ENCODE results near the gene KRT84. TPM values are rescaled to one million over a fixed set of nuclear protein-coding genes. Genes with fewer than 3 reads are reported as not detected.

The KRT84 gene, protein sequence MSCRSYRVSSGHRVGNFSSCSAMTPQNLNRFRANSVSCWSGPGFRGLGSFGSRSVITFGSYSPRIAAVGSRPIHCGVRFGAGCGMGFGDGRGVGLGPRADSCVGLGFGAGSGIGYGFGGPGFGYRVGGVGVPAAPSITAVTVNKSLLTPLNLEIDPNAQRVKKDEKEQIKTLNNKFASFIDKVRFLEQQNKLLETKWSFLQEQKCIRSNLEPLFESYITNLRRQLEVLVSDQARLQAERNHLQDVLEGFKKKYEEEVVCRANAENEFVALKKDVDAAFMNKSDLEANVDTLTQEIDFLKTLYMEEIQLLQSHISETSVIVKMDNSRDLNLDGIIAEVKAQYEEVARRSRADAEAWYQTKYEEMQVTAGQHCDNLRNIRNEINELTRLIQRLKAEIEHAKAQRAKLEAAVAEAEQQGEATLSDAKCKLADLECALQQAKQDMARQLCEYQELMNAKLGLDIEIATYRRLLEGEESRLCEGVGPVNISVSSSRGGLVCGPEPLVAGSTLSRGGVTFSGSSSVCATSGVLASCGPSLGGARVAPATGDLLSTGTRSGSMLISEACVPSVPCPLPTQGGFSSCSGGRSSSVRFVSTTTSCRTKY
- total RNA-seq (2021) (not detected in 2 replicates), Bru-seq, nascent RNA (not detected), BruChase-seq, experiment 1, labeled RNA remaining after a 2-hour chase (not detected), BruChase-seq, experiment 2, labeled RNA remaining after a 6-hour chase (not detected)
- long read RNA-seq = 0 reads

DNA sequence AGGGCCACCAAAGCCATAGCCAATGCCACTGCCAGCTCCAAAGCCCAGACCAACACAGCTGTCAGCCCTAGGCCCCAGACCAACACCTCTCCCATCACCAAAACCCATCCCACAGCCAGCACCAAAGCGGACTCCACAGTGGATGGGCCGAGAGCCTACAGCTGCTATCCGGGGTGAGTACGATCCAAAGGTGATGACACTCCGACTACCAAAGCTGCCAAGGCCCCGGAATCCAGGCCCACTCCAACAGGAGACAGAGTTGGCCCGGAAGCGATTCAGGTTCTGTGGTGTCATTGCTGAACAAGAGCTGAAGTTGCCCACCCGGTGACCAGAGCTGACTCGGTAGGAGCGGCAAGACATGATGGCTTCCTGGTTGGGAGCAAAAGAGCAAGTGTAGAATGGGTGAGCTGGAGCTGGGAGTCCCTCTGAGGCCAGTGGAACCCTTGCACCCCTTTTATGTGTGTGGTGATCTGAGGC lies at the start of gene KRT84:
Gene KRT84, minus strand, starts transcription at position 427 of the 477 bp plus-strand sequence. Its CDS starts 67 bp downstream, at position 360.
- no peaks in the 10 kb centered on the region for H4K20me1 ChIP-seq (ENCODE audit: insufficient read depth)

GRCh38 chr12:52434760-52435530 lies 49.5 kb upstream of the KRT84 start:
- intact Hi-C loops (cut with micrococcal nuclease; ENCODE audit: unreplicated experiment) = no loop called here
- peaks cover 52% of the 10 kb centered on the region for H3K4me1 ChIP-seq (replicated peaks; ENCODE audit: insufficient read depth)
- no peaks in the 10 kb centered on the region for H3K79me2 ChIP-seq (ENCODE audit: low read depth)
- H3K9me2 ChIP-seq (ENCODE audit: insufficient read depth) = no peaks in the 10 kb centered on the region
- H3K4me2 ChIP-seq = peak overlapping the region; percentile 56; the same call in 1 of the 2 replicates
- H3K27me3 ChIP-seq (ENCODE audit: insufficient read depth, low read depth) = no peaks in the 10 kb centered on the region
- H4K20me1 ChIP-seq (ENCODE audit: insufficient read depth) = no peaks in the 10 kb centered on the region
- H3F3A ChIP-seq (ENCODE audit: insufficient read depth, low read depth) = peaks cover 31% of the 10 kb centered on the region
- DNase-seq = peak in 1 of 2 experiments; percentile 66
- no peaks in the 10 kb centered on the region for H3K36me3 ChIP-seq (ENCODE audit: low read depth)
- POLR2A ChIA-PET (ENCODE audit: unreplicated experiment) = interaction anchor here (0.7 kb wide), 1 partner anchor 475 kb away, joined by 5 read pairs; no protein-coding TSS in a partner anchor
- peak overlapping the region; percentile 86 for H3K27ac ChIP-seq
- no peak overlapping the region for H2AFZ ChIP-seq
- BruUV-seq (replicated peaks) = no TSS peak
- TF ChIP-seq, protein P1, sequence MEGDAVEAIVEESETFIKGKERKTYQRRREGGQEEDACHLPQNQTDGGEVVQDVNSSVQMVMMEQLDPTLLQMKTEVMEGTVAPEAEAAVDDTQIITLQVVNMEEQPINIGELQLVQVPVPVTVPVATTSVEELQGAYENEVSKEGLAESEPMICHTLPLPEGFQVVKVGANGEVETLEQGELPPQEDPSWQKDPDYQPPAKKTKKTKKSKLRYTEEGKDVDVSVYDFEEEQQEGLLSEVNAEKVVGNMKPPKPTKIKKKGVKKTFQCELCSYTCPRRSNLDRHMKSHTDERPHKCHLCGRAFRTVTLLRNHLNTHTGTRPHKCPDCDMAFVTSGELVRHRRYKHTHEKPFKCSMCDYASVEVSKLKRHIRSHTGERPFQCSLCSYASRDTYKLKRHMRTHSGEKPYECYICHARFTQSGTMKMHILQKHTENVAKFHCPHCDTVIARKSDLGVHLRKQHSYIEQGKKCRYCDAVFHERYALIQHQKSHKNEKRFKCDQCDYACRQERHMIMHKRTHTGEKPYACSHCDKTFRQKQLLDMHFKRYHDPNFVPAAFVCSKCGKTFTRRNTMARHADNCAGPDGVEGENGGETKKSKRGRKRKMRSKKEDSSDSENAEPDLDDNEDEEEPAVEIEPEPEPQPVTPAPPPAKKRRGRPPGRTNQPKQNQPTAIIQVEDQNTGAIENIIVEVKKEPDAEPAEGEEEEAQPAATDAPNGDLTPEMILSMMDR (conservative IDR thresholded peaks at IDR 0.05) = no peak
- TF ChIP-seq EZH2 (IDR thresholded peaks at IDR 0.05; ENCODE audit: low read depth) = no peak
- H3K9me3 ChIP-seq (ENCODE audit: insufficient read depth, low read depth) = no peaks in the 10 kb centered on the region
- H3K4me3 ChIP-seq = no peak overlapping the region
- CTCF ChIA-PET = interaction anchor here (0.7 to 1.8 kb wide), 2 partner anchors 9 to 40 kb away, joined by 3 to 4 read pairs; no protein-coding TSS in a partner anchor

More for the DNA sequence above, at the start of gene KRT84:
- no peaks in the 10 kb centered on the region for H3K27me3 ChIP-seq (ENCODE audit: insufficient read depth, low read depth)
- no peak for DNase-seq
- H3K79me2 ChIP-seq (ENCODE audit: low read depth) = no peaks in the 10 kb centered on the region
- ChIA-PET CTCF (no interaction called here), POLR2A (ENCODE audit: unreplicated experiment) (no interaction called here)
- no TSS peak for BruUV-seq (replicated peaks)
- no peaks in the 10 kb centered on the region for H3F3A ChIP-seq (ENCODE audit: insufficient read depth, low read depth)
- H3K4me2 ChIP-seq = no peak within 1 kb of the TSS
- H3K27ac ChIP-seq = no peak within 1 kb of the TSS
- H3K9me2 ChIP-seq (ENCODE audit: insufficient read depth) = no peaks in the 10 kb centered on the region
- no peak within 1 kb of the TSS for H3K4me3 ChIP-seq
- H3K4me1 ChIP-seq (replicated peaks; ENCODE audit: insufficient read depth) = no peaks in the 10 kb centered on the region
- H3K36me3 ChIP-seq (ENCODE audit: low read depth) = no peaks in the 10 kb centered on the region
- no peak within 1 kb of the TSS for H2AFZ ChIP-seq
- TF ChIP-seq, protein P1 (conservative IDR thresholded peaks at IDR 0.05) = no peak
- no peak for TF ChIP-seq EZH2 (IDR thresholded peaks at IDR 0.05; ENCODE audit: low read depth)
- intact Hi-C loops (cut with micrococcal nuclease; ENCODE audit: unreplicated experiment) = no loop called here
- H3K9me3 ChIP-seq (ENCODE audit: insufficient read depth, low read depth) = no peaks in the 10 kb centered on the region
